ENCODE results near the gene GZMB.

- no peak for TF ChIP-seq CTCF (IDR thresholded peaks at IDR 0.05 in 4 of 5, conservative IDR thresholded peaks at IDR 0.05 in 1 of 5)
- no peak for TF ChIP-seq POLR2A (IDR thresholded peaks at IDR 0.05)
Measured at GRCh38 chr14:24630872-24631477, 3.0 kb downstream of the GZMB start.
